HEK293 (cell line): Measurements from ENCODE around the gene SMPX.

Experiments used
- ZNF157 ChIP-seq: fragments of 450-650 bp; formaldehyde crosslinking; IDR thresholded peaks from 2 replicates; pipeline ENCODE4 v1.5.1; 2016; ENCODE audit warnings: missing biosample characterization, missing genetic modification characterization
- ZNF707 ChIP-seq: fragments of 450-650 bp; formaldehyde crosslinking; IDR thresholded peaks from 2 replicates; pipeline ENCODE4 v1.5.1; 2016; ENCODE audit warnings: missing biosample characterization, missing genetic modification characterization
- TF ChIP-seq, protein P1 (sequence below): fragments of 450-650 bp; formaldehyde crosslinking; IDR thresholded peaks from 2 replicates; pipeline ENCODE4 v1.5.1; 2016; ENCODE audit warnings: missing biosample characterization, missing genetic modification characterization
- TF ChIP-seq, protein P2 (sequence below): fragments of 450-650 bp; formaldehyde crosslinking; IDR thresholded peaks from 2 replicates; pipeline ENCODE4 v1.5.1; 2017; ENCODE audit warnings: missing biosample characterization, mild to moderate bottlenecking, missing genetic modification characterization, moderate library complexity

DNA sequence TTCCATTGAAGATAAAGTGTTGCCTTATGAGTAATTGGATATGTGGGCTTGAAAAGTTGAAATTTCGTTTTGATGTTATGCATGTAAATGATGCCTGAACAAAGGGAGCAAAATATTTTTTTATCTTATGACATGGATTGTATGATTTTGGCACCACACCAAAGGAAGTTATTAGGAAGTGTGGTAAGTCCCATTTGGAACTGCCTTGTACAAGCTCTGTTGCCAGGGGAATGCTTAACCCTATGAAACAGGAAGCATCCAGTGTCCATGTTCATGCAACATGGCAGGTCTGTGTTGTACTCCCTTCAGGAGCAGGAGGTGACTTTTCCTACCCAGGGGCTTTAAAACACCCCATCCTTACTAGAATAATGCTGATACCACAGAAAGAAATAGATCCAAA lies 13.2 kb downstream of the SMPX start:
- TF ChIP-seq ZNF707 (tag by site-specific recombination) = no peak
- TF ChIP-seq, protein P1, sequence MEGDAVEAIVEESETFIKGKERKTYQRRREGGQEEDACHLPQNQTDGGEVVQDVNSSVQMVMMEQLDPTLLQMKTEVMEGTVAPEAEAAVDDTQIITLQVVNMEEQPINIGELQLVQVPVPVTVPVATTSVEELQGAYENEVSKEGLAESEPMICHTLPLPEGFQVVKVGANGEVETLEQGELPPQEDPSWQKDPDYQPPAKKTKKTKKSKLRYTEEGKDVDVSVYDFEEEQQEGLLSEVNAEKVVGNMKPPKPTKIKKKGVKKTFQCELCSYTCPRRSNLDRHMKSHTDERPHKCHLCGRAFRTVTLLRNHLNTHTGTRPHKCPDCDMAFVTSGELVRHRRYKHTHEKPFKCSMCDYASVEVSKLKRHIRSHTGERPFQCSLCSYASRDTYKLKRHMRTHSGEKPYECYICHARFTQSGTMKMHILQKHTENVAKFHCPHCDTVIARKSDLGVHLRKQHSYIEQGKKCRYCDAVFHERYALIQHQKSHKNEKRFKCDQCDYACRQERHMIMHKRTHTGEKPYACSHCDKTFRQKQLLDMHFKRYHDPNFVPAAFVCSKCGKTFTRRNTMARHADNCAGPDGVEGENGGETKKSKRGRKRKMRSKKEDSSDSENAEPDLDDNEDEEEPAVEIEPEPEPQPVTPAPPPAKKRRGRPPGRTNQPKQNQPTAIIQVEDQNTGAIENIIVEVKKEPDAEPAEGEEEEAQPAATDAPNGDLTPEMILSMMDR (tag by site-specific recombination) = no peak
- TF ChIP-seq, protein P2, sequence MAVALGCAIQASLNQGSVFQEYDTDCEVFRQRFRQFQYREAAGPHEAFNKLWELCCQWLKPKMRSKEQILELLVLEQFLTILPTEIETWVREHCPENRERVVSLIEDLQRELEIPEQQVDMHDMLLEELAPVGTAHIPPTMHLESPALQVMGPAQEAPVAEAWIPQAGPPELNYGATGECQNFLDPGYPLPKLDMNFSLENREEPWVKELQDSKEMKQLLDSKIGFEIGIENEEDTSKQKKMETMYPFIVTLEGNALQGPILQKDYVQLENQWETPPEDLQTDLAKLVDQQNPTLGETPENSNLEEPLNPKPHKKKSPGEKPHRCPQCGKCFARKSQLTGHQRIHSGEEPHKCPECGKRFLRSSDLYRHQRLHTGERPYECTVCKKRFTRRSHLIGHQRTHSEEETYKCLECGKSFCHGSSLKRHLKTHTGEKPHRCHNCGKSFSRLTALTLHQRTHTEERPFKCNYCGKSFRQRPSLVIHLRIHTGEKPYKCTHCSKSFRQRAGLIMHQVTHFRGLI (tag by site-specific recombination) = no peak
- no peak for TF ChIP-seq ZNF157 (tag by site-specific recombination)
